GM12878 (cell line): Measurements from ENCODE around the gene CACNA1B. TPM values are rescaled to one million over a fixed set of nuclear protein-coding genes. Genes with fewer than 3 reads are reported as not detected.

Source experiments
- ATAC-seq: fragments of 200-7000 bp; cut with Tn5 transposase; 3 replicates; pipeline ENCODE4 v1.9.1; 2020; ENCODE audit warnings: mild to moderate bottlenecking, moderate library complexity
- BruUV-seq: library from RNA; stranded (reverse); fragments of 400-500 nt; replicated peaks from 2 replicates; lab custom pipeline; 2021; lab: Mats Ljungman, UMichigan
- CTCF ChIA-PET: fragments of 300-600 bp; sonication (Branson Sonifier 250); formaldehyde crosslinking; extraction: SDS; loops from one replicate; lab custom pipeline; 2021; ENCODE audit warnings: inconsistent platforms; lab: Yijun Ruan, JAX
- POLR2A ChIA-PET: fragments of 350-600 bp; formaldehyde crosslinking; extraction: SDS; loops from one replicate; lab custom pipeline; 2021; ENCODE audit warnings: inconsistent platforms; lab: Charles Lee
- RAD21 ChIA-PET: fragments of 300-600 bp; sonication (Branson Sonifier 250); formaldehyde crosslinking; loops from one replicate; lab custom pipeline; 2023; ENCODE audit warnings: antibody characterized with exemption; ENCODE audit not compliant: unreplicated experiment; lab: Charles Lee
- SMC1A ChIA-PET: fragments of 300-600 bp; sonication (Branson Sonifier 250); formaldehyde crosslinking; loops from one replicate; lab custom pipeline; 2023; ENCODE audit not compliant: unreplicated experiment, uncharacterized antibody; lab: Charles Lee
- DNase-seq: peaks from one replicate; pipeline ENCODE4 v3.0.0-alpha.2; 2011; ENCODE audit warnings: low read depth, low spot score
- FAIRE-seq: peaks from 3 replicates; lab custom pipeline; 2011; peaks lifted over from hg19 to GRCh38; lab: Jason Lieb, UNC
- H2AFZ ChIP-seq: 2 replicates; pipeline ENCODE4 v1.6.0; 2011; ENCODE audit warnings: low read depth, low read length, control low read depth; ENCODE audit not compliant: control insufficient read depth
- H3K27ac ChIP-seq: 2 replicates; pipeline ENCODE4 v1.5.1; 2011; ENCODE audit warnings: control low read depth; ENCODE audit not compliant: control insufficient read depth, insufficient read depth
- H3K27me3 ChIP-seq, 2 experiments: replicated peaks in 1 of 2; 2 replicates each; pipeline versions ENCODE4 v1.6.0 to v1.6.1; 2011; ENCODE audit warnings: low read length in 1 of 2; ENCODE audit not compliant: control insufficient read depth in 2 of 2, insufficient read depth in 2 of 2
- H3K36me3 ChIP-seq, 2 experiments: 2 replicates each; pipeline ENCODE4 v1.5.1; 2011; ENCODE audit warnings: low read length in 1 of 2; ENCODE audit not compliant: control insufficient read depth in 2 of 2, insufficient read depth in 2 of 2
- H3K4me1 ChIP-seq: 2 replicates; pipeline ENCODE4 v1.6.1; 2011; ENCODE audit warnings: mild to moderate bottlenecking, low read length, moderate library complexity, mixed read lengths; ENCODE audit not compliant: control insufficient read depth, insufficient read depth
- H3K4me2 ChIP-seq: 2 replicates; pipeline ENCODE4 v1.6.0; 2011; ENCODE audit warnings: control low read depth; ENCODE audit not compliant: control insufficient read depth, insufficient read depth
- H3K4me3 ChIP-seq: fragments of 200-600 bp; sonication (generic); 2 replicates; pipeline ENCODE4 v1.5.1; 2016
- H3K79me2 ChIP-seq: 2 replicates; pipeline ENCODE4 v1.6.0; 2011; ENCODE audit warnings: low read length; ENCODE audit not compliant: control insufficient read depth, insufficient read depth
- H3K9ac ChIP-seq: 2 replicates; pipeline ENCODE4 v1.8.0; 2011; ENCODE audit warnings: low read length, control low read depth, mixed read lengths; ENCODE audit not compliant: control insufficient read depth, insufficient read depth
- H3K9me3 ChIP-seq: replicated peaks from 3 replicates; pipeline ENCODE4 v1.5.1; 2011; ENCODE audit warnings: mild to moderate bottlenecking, low read length; ENCODE audit not compliant: control insufficient read depth, insufficient read depth
- H4K20me1 ChIP-seq: 2 replicates; pipeline ENCODE4 v1.6.0; 2011; ENCODE audit not compliant: control insufficient read depth, insufficient read depth
- CEBPB ChIP-seq, 2 experiments: fragments of 150-350 bp in 1 of 2; IDR thresholded peaks; 2 replicates each; pipeline ENCODE4 v1.6.1; 2012 to 2014; ENCODE audit warnings: low read depth in 2 of 2, low read length in 2 of 2, borderline replicate concordance in 1 of 2, inconsistent platforms in 1 of 2
- CHD4 ChIP-seq: fragments of 200-600 bp; sonication (generic); IDR thresholded peaks from 2 replicates; pipeline ENCODE4 v1.6.1; 2016; ENCODE audit warnings: mild to moderate bottlenecking
- FOXM1 ChIP-seq: IDR thresholded peaks from 2 replicates; pipeline ENCODE4 v1.6.1; 2012; ENCODE audit warnings: low read depth, mild to moderate bottlenecking, inconsistent platforms, low read length, moderate library complexity
- MEF2A ChIP-seq: IDR thresholded peaks from 2 replicates; pipeline ENCODE4 v1.6.1; 2011; ENCODE audit warnings: low read depth, mild to moderate bottlenecking, low read length, moderate library complexity; ENCODE audit not compliant: insufficient read depth
- PAX5 ChIP-seq: IDR thresholded peaks from 2 replicates; pipeline ENCODE4 v1.6.1; 2011; ENCODE audit warnings: low read depth, low read length, borderline replicate concordance
- POLR2AphosphoS5 ChIP-seq: IDR thresholded peaks from 2 replicates; pipeline ENCODE4 v1.6.1; 2011; ENCODE audit warnings: mild to moderate bottlenecking, low read length, inconsistent platforms
- SREBF1 ChIP-seq: IDR thresholded peaks from 2 replicates; pipeline ENCODE4 v1.6.1; 2012; ENCODE audit warnings: mild to moderate bottlenecking, low read length
- ZBED1 ChIP-seq: IDR thresholded peaks from 2 replicates; pipeline ENCODE4 v1.6.1; 2016; ENCODE audit warnings: borderline replicate concordance
- WGBS: methylation state at CpG from one replicate; pipeline ENCODE4 v1.1.6; 2016; ENCODE audit warnings: low lambda C conversion rate; ENCODE audit not compliant: insufficient replicate concordance, insufficient coverage; ENCODE audit errors: missing lambda C conversion rate; 5-methylcytosine and 5-hydroxymethylcytosine counted together
- in situ Hi-C: fragments of 300-500 bp; cut with MboI; formaldehyde crosslinking; loops from 9 replicates; pipeline ENCODE4 v1.14.3; 2018; ENCODE audit warnings: mixed read lengths
- intact Hi-C: fragments of 100-400 bp; cut with micrococcal nuclease; formaldehyde crosslinking; loops from one replicate; pipeline ENCODE4 v1.14.2; 2022; ENCODE audit not compliant: unreplicated experiment
- polyA plus RNA-seq, 11 experiments: library from polyadenylated mRNA; depleted of rRNA in 4 of 11; unstranded in 6 of 11; stranded (reverse) in 5 of 11; fragments of >200 nt; fragmentation: Nextera tagmentation in 4 of 11; fragmentation: Illumina TruSeq in 1 of 11; extraction: Ambion mirVana in 4 of 11; extraction: Trizol in 1 of 11; gene quantifications; 1 replicate in 1 of 11; 2 replicates in 10 of 11; pipeline versions ENCODE4 v1.2.1 to v1.2.3, GENCODE V29; 2011 to 2016; ENCODE audit warnings: inconsistent platforms in 2 of 11, missing spikeins in 2 of 11, low read depth in 1 of 11
- total RNA-seq, 4 experiments: library from RNA; depleted of rRNA in 3 of 4; stranded (reverse); fragments of >200 nt in 3 of 4; fragmentation: Illumina TruSeq in 1 of 4; extraction: Trizol in 1 of 4; gene quantifications; 2 replicates each; pipeline versions ENCODE4 v1.2.1 to v1.2.3, GENCODE V29; 2013 to 2021
- TF ChIP-seq, protein P1 (sequence below): fragments of 450-650 bp; IDR thresholded peaks from 2 replicates; pipeline ENCODE4 v1.6.1; 2017; ENCODE audit warnings: mild to moderate bottlenecking, moderate library complexity
- TF ChIP-seq, protein P2 (sequence below): fragments of 450-650 bp; formaldehyde crosslinking; IDR thresholded peaks from 2 replicates; pipeline ENCODE4 v1.4.0; 2022; ENCODE audit warnings: mild to moderate bottlenecking, moderate library complexity
- TF ChIP-seq, protein P3 (sequence below): fragments of 450-650 bp; IDR thresholded peaks from 2 replicates; pipeline ENCODE4 v1.6.1; 2016; ENCODE audit warnings: mild to moderate bottlenecking

Gene CACNA1B
- total and polyA plus RNA-seq, 10 of the 15 experiments (the other 5 are each of a cell fraction or from before 2014, with no cell fraction given), result 0.01 to 0.03 (median 0.01) TPM; not detected in 7

DNA sequence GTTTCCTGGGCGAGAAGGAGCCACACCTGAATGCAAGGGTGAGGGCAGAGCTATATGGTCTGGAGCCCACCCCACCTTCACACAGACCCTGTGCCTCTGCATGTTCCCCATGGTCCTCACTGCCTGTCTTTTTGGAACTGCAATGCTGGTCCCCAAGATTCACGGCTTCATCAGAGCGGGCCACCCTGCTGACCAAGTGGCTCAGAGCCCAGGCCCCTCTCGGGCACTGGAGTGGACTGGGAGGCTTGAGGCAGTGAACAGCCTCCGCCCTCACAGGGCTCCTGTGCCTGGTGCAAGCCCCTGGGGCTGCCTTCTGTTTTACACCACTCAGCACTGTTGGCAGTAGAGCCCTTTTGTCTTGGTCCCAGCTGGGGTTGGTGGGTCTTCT lies 143.2 kb downstream of the CACNA1B start (continued):
- TF ChIP-seq, protein P1, sequence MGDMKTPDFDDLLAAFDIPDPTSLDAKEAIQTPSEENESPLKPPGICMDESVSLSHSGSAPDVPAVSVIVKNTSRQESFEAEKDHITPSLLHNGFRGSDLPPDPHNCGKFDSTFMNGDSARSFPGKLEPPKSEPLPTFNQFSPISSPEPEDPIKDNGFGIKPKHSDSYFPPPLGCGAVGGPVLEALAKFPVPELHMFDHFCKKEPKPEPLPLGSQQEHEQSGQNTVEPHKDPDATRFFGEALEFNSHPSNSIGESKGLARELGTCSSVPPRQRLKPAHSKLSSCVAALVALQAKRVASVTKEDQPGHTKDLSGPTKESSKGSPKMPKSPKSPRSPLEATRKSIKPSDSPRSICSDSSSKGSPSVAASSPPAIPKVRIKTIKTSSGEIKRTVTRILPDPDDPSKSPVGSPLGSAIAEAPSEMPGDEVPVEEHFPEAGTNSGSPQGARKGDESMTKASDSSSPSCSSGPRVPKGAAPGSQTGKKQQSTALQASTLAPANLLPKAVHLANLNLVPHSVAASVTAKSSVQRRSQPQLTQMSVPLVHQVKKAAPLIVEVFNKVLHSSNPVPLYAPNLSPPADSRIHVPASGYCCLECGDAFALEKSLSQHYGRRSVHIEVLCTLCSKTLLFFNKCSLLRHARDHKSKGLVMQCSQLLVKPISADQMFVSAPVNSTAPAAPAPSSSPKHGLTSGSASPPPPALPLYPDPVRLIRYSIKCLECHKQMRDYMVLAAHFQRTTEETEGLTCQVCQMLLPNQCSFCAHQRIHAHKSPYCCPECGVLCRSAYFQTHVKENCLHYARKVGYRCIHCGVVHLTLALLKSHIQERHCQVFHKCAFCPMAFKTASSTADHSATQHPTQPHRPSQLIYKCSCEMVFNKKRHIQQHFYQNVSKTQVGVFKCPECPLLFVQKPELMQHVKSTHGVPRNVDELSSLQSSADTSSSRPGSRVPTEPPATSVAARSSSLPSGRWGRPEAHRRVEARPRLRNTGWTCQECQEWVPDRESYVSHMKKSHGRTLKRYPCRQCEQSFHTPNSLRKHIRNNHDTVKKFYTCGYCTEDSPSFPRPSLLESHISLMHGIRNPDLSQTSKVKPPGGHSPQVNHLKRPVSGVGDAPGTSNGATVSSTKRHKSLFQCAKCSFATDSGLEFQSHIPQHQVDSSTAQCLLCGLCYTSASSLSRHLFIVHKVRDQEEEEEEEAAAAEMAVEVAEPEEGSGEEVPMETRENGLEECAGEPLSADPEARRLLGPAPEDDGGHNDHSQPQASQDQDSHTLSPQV, result no peak
- TF ChIP-seq ZBED1 (no peak), PAX5 (no peak), SREBF1 (no peak), CHD4 (no peak), MEF2A (no peak)

DNA sequence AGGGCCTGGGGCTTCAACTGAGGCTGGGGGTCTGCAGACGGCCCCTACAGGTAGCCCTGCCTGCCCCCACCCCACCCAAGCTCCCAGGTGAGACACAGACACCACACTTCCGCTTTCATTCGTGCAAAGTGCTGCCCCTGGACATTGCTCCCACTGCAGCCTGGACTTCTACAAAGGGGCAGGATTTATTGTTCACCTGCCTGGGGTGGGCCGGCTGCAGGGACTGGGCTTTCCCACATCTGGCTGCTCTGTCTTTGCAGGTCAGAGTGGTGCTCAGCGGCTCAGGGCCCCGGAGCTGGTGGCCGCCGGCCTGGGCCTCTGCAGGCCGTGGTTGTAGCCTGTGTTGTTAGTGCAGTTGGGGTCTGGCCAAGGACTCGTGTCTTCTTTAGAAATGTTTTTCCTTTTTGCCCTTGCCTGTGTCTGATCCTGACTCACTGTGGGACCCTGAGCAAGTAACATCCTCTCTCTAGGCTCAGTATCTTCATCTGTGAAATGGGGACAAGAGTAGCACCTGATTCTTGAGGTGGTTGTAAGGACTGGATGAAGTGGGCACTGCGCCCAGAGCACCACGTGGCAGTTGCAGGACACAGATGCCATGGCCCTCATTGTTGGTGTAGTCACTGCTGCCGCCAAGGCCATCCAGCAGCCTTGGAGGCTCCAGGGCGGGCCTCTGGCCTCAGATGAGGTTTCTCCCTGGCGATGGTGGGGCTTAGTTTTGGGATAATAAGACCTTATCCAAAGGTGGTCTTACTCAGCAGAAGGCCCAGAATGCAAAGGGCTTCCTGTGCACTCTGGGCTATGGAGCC lies 143.9 kb downstream of the CACNA1B start:
- no peaks in the 10 kb centered on the region for H3K4me1 ChIP-seq
- H3K27me3 ChIP-seq, result peaks cover 2 to 6% of the 10 kb centered on the region in 2 experiments; a peak in 3 of 4 replicates
- H3K27ac ChIP-seq, result no peak overlapping the region
- in situ Hi-C loops (no loop called here), intact Hi-C loops (loop anchor here (10.0 kb wide), 1 partner anchor 347 kb away; no protein-coding TSS in a partner anchor)
- FAIRE-seq (no peak), ATAC-seq (no peak), DNase-seq (no peak)
- SMC1A ChIA-PET, result no interaction called here
- CTCF ChIA-PET, result interaction anchor here (0.9 kb wide), 1 partner anchor 348 kb away, joined by 3 read pairs; no protein-coding TSS in a partner anchor
- 41% methylated on average over 15 of the region's 15 CpGs for WGBS
- H2AFZ ChIP-seq, result no peak overlapping the region
- POLR2A ChIA-PET, result no interaction called here
- TF ChIP-seq, protein P2, sequence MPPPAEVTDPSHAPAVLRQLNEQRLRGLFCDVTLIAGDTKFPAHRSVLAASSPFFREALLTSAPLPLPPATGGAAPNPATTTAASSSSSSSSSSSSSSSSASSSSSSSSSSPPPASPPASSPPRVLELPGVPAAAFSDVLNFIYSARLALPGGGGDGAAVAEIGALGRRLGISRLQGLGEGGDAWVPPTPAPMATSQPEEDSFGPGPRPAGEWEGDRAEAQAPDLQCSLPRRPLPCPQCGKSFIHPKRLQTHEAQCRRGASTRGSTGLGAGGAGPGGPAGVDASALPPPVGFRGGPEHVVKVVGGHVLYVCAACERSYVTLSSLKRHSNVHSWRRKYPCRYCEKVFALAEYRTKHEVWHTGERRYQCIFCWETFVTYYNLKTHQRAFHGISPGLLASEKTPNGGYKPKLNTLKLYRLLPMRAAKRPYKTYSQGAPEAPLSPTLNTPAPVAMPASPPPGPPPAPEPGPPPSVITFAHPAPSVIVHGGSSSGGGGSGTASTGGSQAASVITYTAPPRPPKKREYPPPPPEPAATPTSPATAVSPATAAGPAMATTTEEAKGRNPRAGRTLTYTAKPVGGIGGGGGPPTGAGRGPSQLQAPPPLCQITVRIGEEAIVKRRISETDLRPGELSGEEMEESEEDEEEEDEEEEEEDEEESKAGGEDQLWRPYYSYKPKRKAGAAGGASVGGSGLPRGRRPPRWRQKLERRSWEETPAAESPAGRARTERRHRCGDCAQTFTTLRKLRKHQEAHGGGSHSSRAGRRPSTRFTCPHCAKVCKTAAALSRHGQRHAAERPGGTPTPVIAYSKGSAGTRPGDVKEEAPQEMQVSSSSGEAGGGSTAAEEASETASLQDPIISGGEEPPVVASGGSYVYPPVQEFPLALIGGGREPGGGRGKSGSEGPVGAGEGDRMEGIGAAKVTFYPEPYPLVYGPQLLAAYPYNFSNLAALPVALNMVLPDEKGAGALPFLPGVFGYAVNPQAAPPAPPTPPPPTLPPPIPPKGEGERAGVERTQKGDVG (CRISPR knock-in tag), result no peak
- TF ChIP-seq CEBPB (IDR thresholded peaks at IDR 0.05; ENCODE audit: borderline replicate concordance in 1 of 2, low read depth in 2 of 2, low read length in 2 of 2), result no peak
- no peak for TF ChIP-seq POLR2AphosphoS5
- TF ChIP-seq FOXM1, result no peak
- TF ChIP-seq, protein P3, sequence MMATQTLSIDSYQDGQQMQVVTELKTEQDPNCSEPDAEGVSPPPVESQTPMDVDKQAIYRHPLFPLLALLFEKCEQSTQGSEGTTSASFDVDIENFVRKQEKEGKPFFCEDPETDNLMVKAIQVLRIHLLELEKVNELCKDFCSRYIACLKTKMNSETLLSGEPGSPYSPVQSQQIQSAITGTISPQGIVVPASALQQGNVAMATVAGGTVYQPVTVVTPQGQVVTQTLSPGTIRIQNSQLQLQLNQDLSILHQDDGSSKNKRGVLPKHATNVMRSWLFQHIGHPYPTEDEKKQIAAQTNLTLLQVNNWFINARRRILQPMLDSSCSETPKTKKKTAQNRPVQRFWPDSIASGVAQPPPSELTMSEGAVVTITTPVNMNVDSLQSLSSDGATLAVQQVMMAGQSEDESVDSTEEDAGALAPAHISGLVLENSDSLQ, result no peak
- H3K79me2 ChIP-seq, result no peaks in the 10 kb centered on the region
- no peaks in the 10 kb centered on the region for H4K20me1 ChIP-seq
- H3K4me2 ChIP-seq, result no peak overlapping the region
- no TSS peak for BruUV-seq
- H3K36me3 ChIP-seq, result no peaks in the 10 kb centered on the region
- no peak overlapping the region for H3K4me3 ChIP-seq
- RAD21 ChIA-PET, result no interaction called here
- no peak overlapping the region for H3K9ac ChIP-seq
- H3K9me3 ChIP-seq, result no peaks in the 10 kb centered on the region; the same call in 2 of the 3 replicates
